Smooth muscle cell (in vitro differentiated cells): ENCODE results near the gene TSKS. TPM values are rescaled to one million over a fixed set of nuclear protein-coding genes. Genes with fewer than 3 reads are reported as not detected.

Source experiments
- DNase-seq: peaks from one replicate; lab custom pipeline; 2025; ENCODE audit not compliant: unreplicated experiment; lab: John Stamatoyannopoulos, UW
- H2AFZ ChIP-seq: fragments of 200-600 bp; sonication (generic); 2 replicates; pipeline ENCODE4 v1.6.0; 2016; ENCODE audit warnings: antibody characterized with exemption, low read depth, mild to moderate bottlenecking
- H3F3A ChIP-seq: fragments of 200-600 bp; sonication (generic); 2 replicates; pipeline ENCODE4 v1.6.0; 2017; ENCODE audit warnings: antibody characterized with exemption, low read depth
- H3K27ac ChIP-seq: fragments of 200-600 bp; sonication (generic); 2 replicates; pipeline ENCODE4 v1.5.1; 2016; ENCODE audit warnings: low read depth, mild to moderate bottlenecking
- H3K27me3 ChIP-seq: fragments of 200-600 bp; sonication (generic); 2 replicates; pipeline ENCODE4 v1.6.1; 2016; ENCODE audit warnings: low read depth, mild to moderate bottlenecking
- H3K36me3 ChIP-seq: fragments of 200-600 bp; sonication (generic); 2 replicates; pipeline ENCODE4 v1.5.1; 2016; ENCODE audit warnings: low read depth
- H3K4me1 ChIP-seq: fragments of 200-600 bp; sonication (generic); 2 replicates; pipeline ENCODE4 v1.5.1; 2016; ENCODE audit warnings: low read depth
- H3K4me2 ChIP-seq: fragments of 200-600 bp; sonication (generic); 2 replicates; pipeline ENCODE4 v1.6.0; 2016; ENCODE audit warnings: mild to moderate bottlenecking
- H3K4me3 ChIP-seq: fragments of 200-600 bp; sonication (generic); 2 replicates; pipeline ENCODE4 v1.5.1; 2016; ENCODE audit warnings: mild to moderate bottlenecking
- H3K79me2 ChIP-seq: fragments of 200-600 bp; sonication (generic); 2 replicates; pipeline ENCODE4 v1.6.0; 2016; ENCODE audit warnings: low read depth, mild to moderate bottlenecking
- H3K9ac ChIP-seq: fragments of 200-600 bp; sonication (generic); 2 replicates; pipeline ENCODE4 v1.6.0; 2016; ENCODE audit warnings: low read depth
- H3K9me3 ChIP-seq: fragments of 200-600 bp; sonication (generic); replicated peaks from 2 replicates; pipeline ENCODE4 v1.5.1; 2016; ENCODE audit warnings: low read depth
- H4K20me1 ChIP-seq: fragments of 200-600 bp; sonication (generic); 2 replicates; pipeline ENCODE4 v1.6.0; 2016; ENCODE audit warnings: low read depth
- CTCF ChIP-seq: fragments of 200-600 bp; sonication (generic); IDR thresholded peaks from 2 replicates; pipeline ENCODE4 v1.5.1; 2017; ENCODE audit warnings: borderline replicate concordance, mild to moderate bottlenecking, antibody characterized with exemption; ENCODE audit not compliant: insufficient read depth, poor library complexity, severe bottlenecking
- WGBS: methylation state at CpG from one replicate; pipeline ENCODE4 v1.1.7; 2016; ENCODE audit warnings: low lambda C conversion rate; 5-methylcytosine and 5-hydroxymethylcytosine counted together
- polyA plus RNA-seq: library from polyadenylated mRNA; unstranded; fragments of >200 nt; fragmentation: Nextera tagmentation; extraction: Ambion mirVana; gene quantifications from 2 replicates; pipeline ENCODE4 v1.2.1, GENCODE V29; 2016
- total RNA-seq: library from RNA; depleted of rRNA; stranded (reverse); fragments of >200 nt; gene quantifications from 2 replicates; pipeline ENCODE4 v1.2.3, GENCODE V29; 2014

Gene TSKS
- total and polyA plus RNA-seq, 2 experiments from 2014 or later = not detected

- Histone ChIP-seq H3K4me2 (no peak overlapping the region), H3K4me1 (no peaks in the 10 kb centered on the region), H3K27me3 (no peaks in the 10 kb centered on the region), H3K79me2 (peaks cover 3% of the 10 kb centered on the region), H3K36me3 (no peaks in the 10 kb centered on the region), H3K9me3 (no peaks in the 10 kb centered on the region), H3K27ac (no peak overlapping the region), H3K4me3 (no peak overlapping the region), H2AFZ (no peak overlapping the region), H3F3A (peaks cover 6% of the 10 kb centered on the region), H4K20me1 (peaks cover 45% of the 10 kb centered on the region), H3K9ac (no peak overlapping the region)
- 89% methylated on average over 9 of the region's 9 CpGs for WGBS
- no peak for DNase-seq
- TF ChIP-seq CTCF = no peak
Observed at GRCh38 chr19:49790866-49791265, 27.8 kb upstream of the TSKS start.

GRCh38 chr19:49788857-49789256 lies 25.8 kb upstream of the TSKS start:
- H3K9ac ChIP-seq = no peak overlapping the region
- TF ChIP-seq CTCF = no peak
- peaks cover 47% of the 10 kb centered on the region for H4K20me1 ChIP-seq
- no peak overlapping the region for H2AFZ ChIP-seq
- H3K27ac ChIP-seq = no peak overlapping the region
- H3K4me1 ChIP-seq = no peaks in the 10 kb centered on the region
- H3K9me3 ChIP-seq = no peaks in the 10 kb centered on the region
- no peak overlapping the region for H3K4me3 ChIP-seq
- 92% methylated on average over 10 of the region's 10 CpGs for WGBS
- no peak overlapping the region for H3K4me2 ChIP-seq
- no peak for DNase-seq
- peaks cover 3% of the 10 kb centered on the region for H3K36me3 ChIP-seq
- no peaks in the 10 kb centered on the region for H3K27me3 ChIP-seq
- H3K79me2 ChIP-seq = peaks cover 3% of the 10 kb centered on the region
- peaks cover 19% of the 10 kb centered on the region for H3F3A ChIP-seq

- H3K27me3 ChIP-seq = no peaks in the 10 kb centered on the region
- H3K9ac ChIP-seq = no peak overlapping the region
- H3K4me2 ChIP-seq = no peak overlapping the region
- peaks cover 3% of the 10 kb centered on the region for H3K79me2 ChIP-seq
- no peak overlapping the region for H3K4me3 ChIP-seq
- peaks cover 8% of the 10 kb centered on the region for H3K36me3 ChIP-seq
- DNase-seq = no peak
- 85% methylated on average over 5 of the region's 5 CpGs for WGBS
- H3K4me1 ChIP-seq = no peaks in the 10 kb centered on the region
- H3K27ac ChIP-seq = no peak overlapping the region
- TF ChIP-seq CTCF = no peak
- peaks cover 47% of the 10 kb centered on the region for H4K20me1 ChIP-seq
- no peak overlapping the region for H2AFZ ChIP-seq
- peaks cover 24% of the 10 kb centered on the region for H3F3A ChIP-seq
- no peaks in the 10 kb centered on the region for H3K9me3 ChIP-seq
Observed at GRCh38 chr19:49787746-49788145, 24.6 kb upstream of the TSKS start.

GRCh38 chr19:49786376-49786820 lies 23.3 kb upstream of the TSKS start:
- Histone ChIP-seq H3K79me2 (peaks cover 3% of the 10 kb centered on the region), H3K4me3 (no peak overlapping the region), H3K4me2 (peak overlapping the region; percentile 57), H3K9ac (no peak overlapping the region), H3K4me1 (no peaks in the 10 kb centered on the region), H3K9me3 (no peaks in the 10 kb centered on the region), H3F3A (peaks cover 24% of the 10 kb centered on the region), H2AFZ (no peak overlapping the region), H3K27me3 (no peaks in the 10 kb centered on the region), H4K20me1 (peaks cover 48% of the 10 kb centered on the region), H3K27ac (peak overlapping the region; percentile 71), H3K36me3 (peaks cover 8% of the 10 kb centered on the region)
- 11% methylated on average over 9 of the region's 9 CpGs for WGBS
- peak; percentile 8 for DNase-seq
- no peak for TF ChIP-seq CTCF
